Measurements from ENCODE around the gene CYP2A6.
"Not testable (repeated sequence)": the region's sequence is repeated elsewhere in the genome, so short reads cannot be mapped to it uniquely, and the experiment has no call there.

The CYP2A6 gene

GRCh38 chr19:40812571-40812970, 37.7 kb downstream of the CYP2A6 start:
- H3K4me3 ChIP-seq (ENCODE audit: low read depth in 1 of 2, low read length in 2 of 2); H3K27ac ChIP-seq (ENCODE audit: low read length); H3K27me3 ChIP-seq (ENCODE audit: low read depth, low read length); H3K9me3 ChIP-seq (ENCODE audit: control insufficient read depth in 1 of 2, low read length in 2 of 2): not testable (repeated sequence)
- Histone ChIP-seq H3K4me1 (ENCODE audit: control insufficient read depth in 1 of 2, insufficient read depth in 2 of 2, low read length in 2 of 2) (peaks cover 0 to 50% of the 10 kb centered on the region in 2 donors), H3K36me3 (ENCODE audit: control insufficient read depth in 1 of 2, insufficient read depth in 2 of 2, low read length in 2 of 2) (peaks cover 11 to 12% of the 10 kb centered on the region in 2 donors)

GRCh38 chr19:40811478-40812341, 38.5 kb downstream of the CYP2A6 start:
- Histone ChIP-seq H3K27me3 (ENCODE audit: low read depth, low read length) (no peaks in the 10 kb centered on the region), H3K27ac (ENCODE audit: low read length) (no peak overlapping the region), H3K9me3 (ENCODE audit: control insufficient read depth in 1 of 2, low read length in 2 of 2) (no peaks in the 10 kb centered on the region), H3K4me1 (ENCODE audit: control insufficient read depth in 1 of 2, insufficient read depth in 2 of 2, low read length in 2 of 2) (peaks cover 0 to 53% of the 10 kb centered on the region in 2 donors), H3K4me3 (ENCODE audit: low read depth in 1 of 2, low read length in 2 of 2) (peak overlapping the region in 1 of 2 donors; percentile 54), H3K36me3 (ENCODE audit: control insufficient read depth in 1 of 2, insufficient read depth in 2 of 2, low read length in 2 of 2) (peaks cover 11 to 17% of the 10 kb centered on the region in 2 donors)

GRCh38 chr19:40810649-40811408, 39.4 kb downstream of the CYP2A6 start:
- not testable (repeated sequence) for H3K9me3 ChIP-seq (ENCODE audit: control insufficient read depth in 1 of 2, low read length in 2 of 2); H3K27me3 ChIP-seq (ENCODE audit: low read depth, low read length); H3K27ac ChIP-seq (ENCODE audit: low read length)
- H3K4me1 ChIP-seq (ENCODE audit: control insufficient read depth in 1 of 2, insufficient read depth in 2 of 2, low read length in 2 of 2) = peaks cover 7 to 62% of the 10 kb centered on the region in 2 donors
- peak overlapping the region in 1 of 2 donors; percentile 54 for H3K4me3 ChIP-seq (ENCODE audit: low read depth in 1 of 2, low read length in 2 of 2)
- peaks cover 11 to 17% of the 10 kb centered on the region in 2 donors for H3K36me3 ChIP-seq (ENCODE audit: control insufficient read depth in 1 of 2, insufficient read depth in 2 of 2, low read length in 2 of 2)

- H3K9me3 ChIP-seq (ENCODE audit: control insufficient read depth in 1 of 2, low read length in 2 of 2) = no peaks in the 10 kb centered on the region
- no peak overlapping the region for H3K27ac ChIP-seq (ENCODE audit: low read length)
- peak overlapping the region in 1 of 2 donors; percentile 54 for H3K4me3 ChIP-seq (ENCODE audit: low read depth in 1 of 2, low read length in 2 of 2)
- H3K36me3 ChIP-seq (ENCODE audit: control insufficient read depth in 1 of 2, insufficient read depth in 2 of 2, low read length in 2 of 2) = peaks cover 11 to 17% of the 10 kb centered on the region in 2 donors
- H3K27me3 ChIP-seq (ENCODE audit: low read depth, low read length) = no peaks in the 10 kb centered on the region
- H3K4me1 ChIP-seq (ENCODE audit: control insufficient read depth in 1 of 2, insufficient read depth in 2 of 2, low read length in 2 of 2) = peaks cover 7 to 68% of the 10 kb centered on the region in 2 donors
Measured at GRCh38 chr19:40810160-40810559, 40.1 kb downstream of the CYP2A6 start.

- Histone ChIP-seq H3K27ac (ENCODE audit: low read length) (no peak overlapping the region), H3K4me3 (ENCODE audit: low read depth in 1 of 2, low read length in 2 of 2) (peak overlapping the region in 1 of 2 donors; percentile 54), H3K9me3 (ENCODE audit: control insufficient read depth in 1 of 2, low read length in 2 of 2) (no peaks in the 10 kb centered on the region), H3K27me3 (ENCODE audit: low read depth, low read length) (no peaks in the 10 kb centered on the region), H3K4me1 (ENCODE audit: control insufficient read depth in 1 of 2, insufficient read depth in 2 of 2, low read length in 2 of 2) (peaks cover 11 to 75% of the 10 kb centered on the region in 2 donors), H3K36me3 (ENCODE audit: control insufficient read depth in 1 of 2, insufficient read depth in 2 of 2, low read length in 2 of 2) (peaks cover 11 to 17% of the 10 kb centered on the region in 2 donors)
Measured at GRCh38 chr19:40809358-40810086, 40.7 kb downstream of the CYP2A6 start.

- H3K4me1 ChIP-seq (ENCODE audit: control insufficient read depth in 1 of 2, insufficient read depth in 2 of 2, low read length in 2 of 2) = peaks cover 21 to 80% of the 10 kb centered on the region in 2 donors
- no peaks in the 10 kb centered on the region for H3K9me3 ChIP-seq (ENCODE audit: control insufficient read depth in 1 of 2, low read length in 2 of 2)
- H3K27me3 ChIP-seq (ENCODE audit: low read depth, low read length) = no peaks in the 10 kb centered on the region
- no peak overlapping the region for H3K27ac ChIP-seq (ENCODE audit: low read length)
- H3K36me3 ChIP-seq (ENCODE audit: control insufficient read depth in 1 of 2, insufficient read depth in 2 of 2, low read length in 2 of 2) = peaks cover 11 to 17% of the 10 kb centered on the region in 2 donors
- H3K4me3 ChIP-seq (ENCODE audit: low read depth in 1 of 2, low read length in 2 of 2) = no peak overlapping the region
Measured at GRCh38 chr19:40808497-40808896, 41.8 kb downstream of the CYP2A6 start.

GRCh38 chr19:40808021-40808325, 42.3 kb downstream of the CYP2A6 start:
- Histone ChIP-seq H3K4me1 (ENCODE audit: control insufficient read depth in 1 of 2, insufficient read depth in 2 of 2, low read length in 2 of 2) (peaks cover 26 to 81% of the 10 kb centered on the region in 2 donors), H3K9me3 (ENCODE audit: control insufficient read depth in 1 of 2, low read length in 2 of 2) (no peaks in the 10 kb centered on the region), H3K27me3 (ENCODE audit: low read depth, low read length) (no peaks in the 10 kb centered on the region), H3K27ac (ENCODE audit: low read length) (no peak overlapping the region), H3K36me3 (ENCODE audit: control insufficient read depth in 1 of 2, insufficient read depth in 2 of 2, low read length in 2 of 2) (peaks cover 11 to 17% of the 10 kb centered on the region in 2 donors), H3K4me3 (ENCODE audit: low read depth in 1 of 2, low read length in 2 of 2) (no peak overlapping the region)

GRCh38 chr19:40807147-40808020, 42.9 kb downstream of the CYP2A6 start:
- peaks cover 11 to 17% of the 10 kb centered on the region in 2 donors for H3K36me3 ChIP-seq (ENCODE audit: control insufficient read depth in 1 of 2, insufficient read depth in 2 of 2, low read length in 2 of 2)
- H3K9me3 ChIP-seq (ENCODE audit: control insufficient read depth in 1 of 2, low read length in 2 of 2) = no peaks in the 10 kb centered on the region
- no peaks in the 10 kb centered on the region for H3K27me3 ChIP-seq (ENCODE audit: low read depth, low read length)
- H3K4me1 ChIP-seq (ENCODE audit: control insufficient read depth in 1 of 2, insufficient read depth in 2 of 2, low read length in 2 of 2) = peaks cover 31 to 82% of the 10 kb centered on the region in 2 donors
- no peak overlapping the region for H3K4me3 ChIP-seq (ENCODE audit: low read depth in 1 of 2, low read length in 2 of 2)
- H3K27ac ChIP-seq (ENCODE audit: low read length) = peak overlapping the region; percentile 3

GRCh38 chr19:40806423-40807146, 43.7 kb downstream of the CYP2A6 start:
- Histone ChIP-seq H3K4me3 (ENCODE audit: low read depth in 1 of 2, low read length in 2 of 2) (peak overlapping the region; percentile 16 to 40), H3K4me1 (ENCODE audit: control insufficient read depth in 1 of 2, insufficient read depth in 2 of 2, low read length in 2 of 2) (peaks cover 38 to 82% of the 10 kb centered on the region in 2 donors), H3K27ac (ENCODE audit: low read length) (peak overlapping the region; percentile 58), H3K27me3 (ENCODE audit: low read depth, low read length) (no peaks in the 10 kb centered on the region), H3K9me3 (ENCODE audit: control insufficient read depth in 1 of 2, low read length in 2 of 2) (no peaks in the 10 kb centered on the region), H3K36me3 (ENCODE audit: control insufficient read depth in 1 of 2, insufficient read depth in 2 of 2, low read length in 2 of 2) (peaks cover 11 to 17% of the 10 kb centered on the region in 2 donors)

- Histone ChIP-seq H3K4me1 (ENCODE audit: control insufficient read depth in 1 of 2, insufficient read depth in 2 of 2, low read length in 2 of 2) (peaks cover 38 to 89% of the 10 kb centered on the region in 2 donors), H3K27ac (ENCODE audit: low read length) (peak overlapping the region; percentile 58), H3K4me3 (ENCODE audit: low read depth in 1 of 2, low read length in 2 of 2) (no peak overlapping the region)
Measured at GRCh38 chr19:40805258-40805868, 44.9 kb downstream of the CYP2A6 start.

More at GRCh38 chr19:40805258-40805868, 44.9 kb downstream of the CYP2A6 start:
- Histone ChIP-seq H3K36me3 (ENCODE audit: control insufficient read depth in 1 of 2, insufficient read depth in 2 of 2, low read length in 2 of 2) (peaks cover 17 to 20% of the 10 kb centered on the region in 2 donors), H3K27me3 (ENCODE audit: low read depth, low read length) (no peaks in the 10 kb centered on the region), H3K9me3 (ENCODE audit: control insufficient read depth in 1 of 2, low read length in 2 of 2) (no peaks in the 10 kb centered on the region)

Data from muscle layer of duodenum (tissue), 2 donors.